ENCODE results near the gene PCDHGC3.

The PCDHGC3 gene

GRCh38 chr5:141523991-141524390 is 48.2 kb downstream of the PCDHGC3 start:
- no peak for DNase-seq (ENCODE audit: low read depth)

GRCh38 chr5:141524604-141525597 is 49.1 kb downstream of the PCDHGC3 start:
- peak; percentile 97 for DNase-seq (ENCODE audit: low read depth)

GRCh38 chr5:141525653-141526052 is 49.9 kb downstream of the PCDHGC3 start:
- no peak for DNase-seq (ENCODE audit: low read depth)

- no peak for DNase-seq (ENCODE audit: low read depth)
These were observed 51.7 kb downstream of the PCDHGC3 start for GRCh38 chr5:141527426-141527825.
